GM21515 (cell line): Measurements from ENCODE around the gene KRT20.
"Not testable (repeated sequence)": the region's sequence is repeated elsewhere in the genome, so short reads cannot be mapped to it uniquely, and the experiment has no call there.

ENCODE experiments used
- ATAC-seq: cut with Tn5 transposase; IDR thresholded peaks from one replicate; pipeline ENCODE4 v1.9.1; 2021; ENCODE audit not compliant: unreplicated experiment

Gene KRT20

DNA sequence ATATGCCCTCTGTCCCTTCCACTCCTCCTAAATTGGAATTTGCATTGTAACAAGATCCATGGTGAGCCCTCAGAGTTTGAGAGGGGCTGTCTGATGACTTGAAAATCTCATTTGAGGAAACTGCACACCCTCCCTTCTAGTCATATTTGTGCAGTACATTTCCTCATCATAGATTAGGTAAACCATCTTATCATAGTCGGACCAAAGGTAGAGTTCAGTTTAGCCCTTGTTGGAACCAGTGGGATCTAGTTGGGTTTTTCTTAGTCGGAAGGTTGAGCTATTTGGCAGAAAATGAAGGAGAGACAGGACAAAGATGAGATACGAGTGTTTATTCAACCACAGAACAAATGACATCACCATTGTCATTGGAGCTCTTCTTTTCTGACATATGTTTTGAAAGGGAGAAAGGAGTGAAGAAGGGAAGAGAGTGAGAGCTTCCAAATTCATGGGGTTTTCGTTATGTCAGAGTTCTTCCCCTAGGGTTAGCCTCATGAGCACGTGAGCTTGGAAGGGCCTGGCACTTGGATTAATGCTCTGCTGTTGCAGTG is 15.8 kb upstream of the KRT20 start:
- ATAC-seq = no peak

GRCh38 chr17:40896916-40897455 is 11.9 kb upstream of the KRT20 start:
- no peak for ATAC-seq

DNA sequence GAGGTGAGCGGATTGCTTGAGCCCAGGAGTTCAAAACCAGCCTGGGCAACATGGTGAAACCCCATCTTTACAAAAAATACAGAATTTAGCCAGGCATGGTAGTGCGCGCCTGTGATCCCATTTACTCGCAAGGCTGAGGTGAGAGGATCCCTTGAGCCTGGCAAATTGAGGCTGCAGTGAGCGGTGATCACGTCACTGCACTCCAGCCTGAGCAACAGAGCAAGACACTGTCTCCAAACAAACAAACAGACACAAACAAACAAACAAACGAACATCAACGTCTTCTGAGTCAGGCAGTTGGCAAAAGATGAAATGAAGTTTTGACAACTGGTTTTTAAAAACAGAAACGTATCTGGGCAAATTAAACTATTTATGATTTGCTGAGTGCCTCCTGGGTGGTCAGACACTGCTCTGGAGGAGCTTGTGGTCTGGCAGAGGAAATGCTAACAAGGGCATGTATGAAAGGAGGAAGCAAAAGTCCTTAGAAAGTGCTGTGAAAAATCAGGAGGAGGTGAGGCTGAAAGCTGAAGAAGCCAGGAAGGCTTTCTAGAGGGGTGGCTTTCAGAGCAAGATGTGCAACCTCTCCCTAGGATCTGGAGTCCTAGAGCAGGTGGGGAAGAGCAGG is 10.2 kb upstream of the KRT20 start:
- no peak for ATAC-seq

DNA sequence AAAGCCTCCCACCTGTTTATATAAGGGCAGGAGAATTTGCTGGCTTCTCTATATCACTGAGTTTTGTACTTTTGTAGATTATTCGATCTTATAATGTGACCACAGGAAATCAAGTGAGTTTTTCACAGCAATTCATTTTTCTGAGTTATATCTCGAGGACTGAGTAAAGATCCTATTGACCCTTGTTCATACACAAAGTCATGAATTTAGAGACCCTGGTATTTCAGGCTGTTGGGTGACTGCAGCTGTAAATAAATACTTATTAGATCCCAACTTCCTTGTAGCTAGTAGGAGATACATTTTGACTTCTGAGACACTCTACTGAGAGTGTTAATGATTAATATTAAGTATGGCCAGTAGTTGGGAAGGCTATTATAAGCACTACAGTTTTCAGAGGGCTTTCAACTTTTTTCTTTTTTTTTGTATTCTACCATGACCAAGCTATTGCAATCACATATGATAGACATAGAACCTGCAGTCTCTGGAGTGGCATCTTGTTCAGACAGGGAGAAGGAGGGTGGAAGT is 3.2 kb upstream of the KRT20 start:
- no peak for ATAC-seq

GRCh38 chr17:40886090-40886489 is 1.0 kb upstream of the KRT20 start:
- ATAC-seq = no peak

DNA sequence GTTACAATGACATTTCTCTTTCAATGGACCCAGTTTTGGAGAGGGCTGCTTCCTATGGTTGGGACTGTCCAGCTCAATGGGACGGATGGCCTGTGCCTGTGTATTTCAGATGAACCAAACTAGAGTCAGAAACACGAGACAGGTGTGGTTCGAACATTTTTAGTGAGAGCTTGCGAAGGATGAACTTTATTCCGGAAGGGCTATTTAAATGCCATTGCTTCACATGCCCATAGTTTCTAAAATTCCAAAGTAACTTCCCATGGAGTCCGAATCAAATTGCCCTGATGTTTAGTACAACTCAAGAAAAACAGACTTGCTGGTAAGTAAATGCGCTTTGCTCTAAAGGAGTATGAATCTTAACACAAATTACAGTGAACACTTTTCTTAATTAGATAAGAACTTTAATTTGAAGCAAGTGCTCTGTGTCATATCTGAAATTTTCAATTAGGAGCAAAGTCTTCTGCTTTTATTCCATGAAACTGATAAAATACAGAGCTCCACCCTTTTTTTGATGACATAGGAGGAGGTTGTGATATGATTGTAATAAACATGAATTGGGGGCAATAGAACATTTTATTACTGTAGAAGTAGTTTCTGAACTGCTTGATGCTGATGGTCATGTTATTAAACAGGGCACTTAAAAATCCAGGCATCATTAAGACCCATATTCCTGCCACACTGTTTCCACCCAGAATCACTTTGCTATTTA is 1.3 kb downstream of the KRT20 start:
- ATAC-seq = no peak

DNA sequence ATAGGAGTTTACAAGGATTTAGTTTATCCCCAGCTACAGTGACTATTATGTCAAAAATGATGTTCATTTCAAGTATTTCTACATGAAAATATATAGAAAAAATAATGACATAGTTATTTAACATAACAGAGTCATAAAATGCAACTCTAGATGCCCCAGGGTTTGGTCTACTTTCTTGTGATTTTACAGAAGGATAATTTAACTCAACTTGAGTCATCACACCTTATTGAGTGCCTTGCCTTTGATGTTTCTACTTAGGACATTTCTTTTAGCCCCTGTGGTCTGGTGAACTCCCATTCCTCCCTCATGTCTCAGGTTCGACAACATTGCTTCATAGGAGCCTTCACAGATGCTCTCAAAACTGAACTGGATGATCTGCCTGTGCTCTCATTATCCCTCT is 2.0 kb downstream of the KRT20 start:
- ATAC-seq = no peak

- no peak for ATAC-seq
Observed at GRCh38 chr17:40879026-40879425, 6.0 kb downstream of the KRT20 start.

- ATAC-seq = no peak
Observed at GRCh38 chr17:40878044-40878443, 7.0 kb downstream of the KRT20 start.

- ATAC-seq = no peak
Observed at GRCh38 chr17:40873801-40874200, 11.2 kb downstream of the KRT20 start.

DNA sequence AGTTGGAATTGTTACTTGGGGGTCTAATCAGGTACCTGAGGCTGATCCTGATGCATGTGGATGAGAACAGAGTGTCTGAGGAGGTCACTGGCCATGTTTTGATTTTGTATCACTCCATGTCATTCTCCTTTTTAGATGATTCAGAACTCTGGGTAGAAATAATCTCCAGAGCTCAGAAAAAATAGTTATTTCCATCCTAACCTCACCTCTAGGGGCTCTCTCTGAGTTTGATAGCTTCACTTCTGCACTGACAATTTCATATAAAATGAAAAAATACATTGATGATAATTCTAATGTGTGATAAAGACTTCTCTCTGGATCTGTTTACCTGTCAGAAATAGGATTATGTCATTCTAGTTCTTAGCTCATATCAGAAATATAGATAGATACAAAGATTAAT is 11.8 kb downstream of the KRT20 start:
- ATAC-seq = no peak

GRCh38 chr17:40872416-40872815 is 12.6 kb downstream of the KRT20 start:
- no peak for ATAC-seq

DNA sequence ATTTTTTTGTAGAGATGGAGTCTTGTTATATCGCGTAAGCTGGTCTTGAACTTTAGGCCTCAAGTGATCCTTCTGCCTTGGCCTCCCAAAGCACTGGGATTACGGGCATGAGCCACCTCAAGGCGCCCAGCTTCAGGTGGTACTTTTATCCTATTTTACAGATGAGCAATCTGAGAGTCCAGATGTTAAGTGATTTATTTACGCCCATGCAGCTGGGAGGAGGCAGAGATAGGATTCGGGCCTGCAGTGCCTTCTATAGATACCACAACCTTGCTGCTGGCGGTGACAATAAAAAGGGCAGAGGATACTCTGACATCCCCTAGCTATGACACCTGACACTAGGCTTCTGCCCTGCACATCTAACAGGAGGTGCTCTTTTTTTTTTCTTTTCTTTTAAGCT is 13.7 kb downstream of the KRT20 start:
- no peak for ATAC-seq

DNA sequence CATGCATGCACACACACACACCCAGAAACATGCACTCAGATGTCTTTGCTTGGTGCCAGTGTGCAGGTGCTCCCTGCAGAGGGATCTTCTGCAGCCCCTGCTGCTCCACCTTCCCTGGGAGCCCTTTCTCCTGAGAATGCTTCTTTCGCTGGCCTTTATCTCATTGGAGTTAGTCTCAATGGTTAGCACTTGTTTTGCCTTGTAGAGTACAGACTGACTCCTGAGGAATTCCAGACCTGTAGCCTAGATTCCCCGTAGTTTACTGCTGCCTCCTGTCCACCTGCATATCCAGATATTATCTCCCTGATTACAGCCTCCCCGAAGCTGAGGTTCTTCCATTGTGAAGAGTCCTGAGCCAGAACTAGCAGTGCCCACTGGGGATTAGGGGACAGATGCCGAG is 14.9 kb downstream of the KRT20 start:
- no peak for ATAC-seq

DNA sequence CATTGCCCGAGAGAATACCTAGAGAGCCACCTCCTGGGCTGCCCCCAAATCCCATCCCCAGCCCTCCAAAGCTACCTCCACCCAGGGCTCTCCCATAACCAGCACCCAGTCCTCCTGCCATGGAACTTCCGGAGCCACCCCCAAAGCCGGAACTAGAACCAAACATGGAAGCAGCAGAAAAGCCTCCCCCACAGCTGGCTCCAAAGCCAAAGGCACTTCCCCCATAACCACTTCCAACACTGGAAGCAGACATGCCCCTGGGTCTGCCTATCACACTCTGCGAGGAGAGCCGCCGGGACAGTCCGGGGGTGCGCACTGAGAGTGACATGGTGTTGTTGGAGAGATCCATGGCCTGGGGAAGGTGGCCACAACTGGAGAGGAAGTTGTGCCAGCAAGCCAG is 18.2 kb downstream of the KRT20 start, which contains the start of gene KRT12:
Gene KRT12 (minus strand): TSS at position 386 of the 400 bp plus-strand sequence. CDS start 37 bp downstream, at position 349.
- ATAC-seq = no peak

GRCh38 chr17:40864661-40865390 is 20.2 kb downstream of the KRT20 start:
- no peak for ATAC-seq

- no peak for ATAC-seq
Observed at GRCh38 chr17:40862985-40863733, 21.9 kb downstream of the KRT20 start.

GRCh38 chr17:40859536-40859935 is 25.5 kb downstream of the KRT20 start:
- ATAC-seq = no peak

- not testable (repeated sequence) for ATAC-seq
Observed at GRCh38 chr17:40858667-40859066, 26.4 kb downstream of the KRT20 start.

DNA sequence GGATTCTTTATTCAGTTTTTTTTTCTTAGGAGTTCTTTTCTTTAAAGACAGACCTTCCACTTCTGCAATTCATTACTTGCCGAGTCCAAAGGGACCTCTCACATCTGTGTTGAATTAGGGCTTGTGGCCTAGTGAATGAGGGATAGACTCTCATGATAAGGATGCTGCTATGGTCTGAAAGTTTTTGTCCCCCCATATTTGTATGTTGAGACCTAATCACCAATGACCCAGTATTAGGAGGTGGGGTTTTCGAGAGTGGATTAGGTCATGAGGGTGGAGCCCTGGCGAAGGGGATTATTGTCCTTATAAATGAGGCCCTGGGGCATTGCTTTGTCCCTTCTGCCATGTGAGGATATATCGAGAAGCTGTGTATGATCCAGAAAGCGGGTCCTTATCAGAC is 27.5 kb downstream of the KRT20 start:
- no peak for ATAC-seq
